Measurements from ENCODE around the gene MRPL40. TPM values are rescaled to one million over a fixed set of nuclear protein-coding genes. Genes with fewer than 3 reads are reported as not detected.

MRPL40 gene
- total RNA-seq, 1 experiment from 2014 or later: 60.4 TPM

DNA sequence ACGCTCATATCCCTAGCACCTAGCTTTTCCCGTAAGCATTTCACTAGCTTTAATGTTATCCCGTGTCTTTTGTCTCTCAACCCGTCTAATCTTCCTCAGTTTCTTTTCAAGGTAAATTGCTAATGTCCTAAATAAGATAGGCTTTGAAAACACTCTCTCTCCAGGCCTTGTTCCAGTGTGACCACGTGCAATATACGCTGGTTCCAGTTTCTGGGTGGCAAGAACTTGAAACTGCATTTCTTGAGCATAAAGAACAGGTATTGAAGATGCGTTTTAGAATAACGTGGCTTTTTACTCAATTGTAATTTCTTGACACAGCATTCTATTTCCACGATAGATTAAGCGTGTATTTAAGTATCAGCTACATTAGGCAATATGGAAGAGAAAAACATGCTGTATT is 48.4 kb downstream of the MRPL40 start:
- DNase-seq (ENCODE audit: low spot score): no peak

DNA sequence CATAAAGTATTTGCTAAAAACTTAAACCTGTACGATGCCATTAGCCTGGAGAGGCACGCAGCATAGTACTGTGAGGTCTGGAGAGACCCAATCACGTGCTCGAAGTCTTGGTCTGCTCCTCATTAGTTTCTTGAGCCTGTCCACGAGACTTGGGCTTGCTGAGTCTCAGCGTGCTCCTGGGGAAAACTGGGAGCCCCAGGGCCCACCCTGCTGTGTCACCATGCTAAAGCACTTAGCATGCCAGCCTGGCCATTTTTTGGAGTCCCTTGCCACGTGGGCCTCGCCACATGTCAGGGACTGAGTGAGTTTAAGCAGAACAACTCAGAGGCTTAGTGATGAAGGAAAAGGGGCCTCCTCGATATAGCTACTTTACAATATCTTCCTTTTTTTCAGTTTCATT is 50.0 kb downstream of the MRPL40 start:
- no peak for DNase-seq (ENCODE audit: low spot score)

DNA sequence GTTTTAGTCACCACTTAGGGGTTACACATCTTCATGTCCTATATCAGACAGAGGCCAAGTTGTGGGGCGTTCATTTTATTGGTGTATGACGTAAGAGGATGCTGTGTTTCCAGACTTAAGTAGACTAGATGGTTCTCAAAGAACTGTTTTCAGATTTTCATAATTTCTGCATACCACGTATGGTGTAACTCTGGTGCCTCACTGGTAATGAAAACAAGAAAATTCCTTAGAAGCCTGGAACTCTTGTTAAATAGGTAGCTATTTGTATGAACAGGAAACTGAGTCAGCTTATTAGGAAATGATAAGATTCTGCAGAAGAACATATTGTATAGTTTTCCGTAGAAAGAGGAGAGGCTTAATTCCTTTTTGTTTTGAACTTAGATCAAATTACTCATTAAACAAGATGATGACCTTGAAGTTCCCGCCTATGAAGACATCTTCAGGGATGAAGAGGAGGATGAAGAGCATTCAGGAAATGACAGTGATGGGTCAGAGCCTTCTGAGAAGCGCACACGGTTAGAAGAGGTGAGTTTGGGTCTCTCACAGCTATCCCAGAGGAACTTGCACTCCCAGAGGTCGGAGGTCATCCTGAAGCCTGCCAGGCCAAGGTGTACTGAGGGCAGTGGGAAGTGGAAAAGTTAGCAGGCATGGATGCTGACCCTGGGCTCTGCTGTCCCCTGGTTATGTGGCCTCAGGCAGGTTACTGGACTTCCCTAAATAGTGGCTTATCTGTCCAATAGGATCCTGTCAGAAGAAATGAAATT is 51.3 kb downstream of the MRPL40 start:
- DNase-seq (ENCODE audit: low spot score): no peak

Other genes with a start within 250 kb of the MRPL40 start
- 5.3 and 5.8 TPM in 2 replicates for gene CLTCL1, start 140.8 kb upstream of the MRPL40 start, total RNA-seq (2014; rRNA removed; shearing (Covaris generic))
- gene HIRA, start 812 bp upstream of the MRPL40 start, total RNA-seq (2014; rRNA removed; shearing (Covaris generic)): 9.6 and 10.0 TPM in 2 replicates
- gene C22orf39, start 15.2 kb downstream of the MRPL40 start, total RNA-seq (2014; rRNA removed; shearing (Covaris generic)): 19.6 and 23.2 TPM in 2 replicates
- gene UFD1, start 46.6 kb downstream of the MRPL40 start, total RNA-seq (2014; rRNA removed; shearing (Covaris generic)): 55.6 and 71.1 TPM in 2 replicates
- 49.1 and 58.0 TPM in 2 replicates for gene CDC45, start 47.4 kb downstream of the MRPL40 start, total RNA-seq (2014; rRNA removed; shearing (Covaris generic))
- not detected in 2 replicates for gene CLDN5, start 91.9 kb downstream of the MRPL40 start, total RNA-seq (2014; rRNA removed; shearing (Covaris generic))

Measured in H4 (cell line).